COLO829 (cell line): ENCODE data around the gene PFKP.

Experiments
- DNase-seq: peaks from one replicate; pipeline ENCODE4 v3.0.0; 2012; ENCODE audit warnings: low spot score

Gene PFKP

DNA sequence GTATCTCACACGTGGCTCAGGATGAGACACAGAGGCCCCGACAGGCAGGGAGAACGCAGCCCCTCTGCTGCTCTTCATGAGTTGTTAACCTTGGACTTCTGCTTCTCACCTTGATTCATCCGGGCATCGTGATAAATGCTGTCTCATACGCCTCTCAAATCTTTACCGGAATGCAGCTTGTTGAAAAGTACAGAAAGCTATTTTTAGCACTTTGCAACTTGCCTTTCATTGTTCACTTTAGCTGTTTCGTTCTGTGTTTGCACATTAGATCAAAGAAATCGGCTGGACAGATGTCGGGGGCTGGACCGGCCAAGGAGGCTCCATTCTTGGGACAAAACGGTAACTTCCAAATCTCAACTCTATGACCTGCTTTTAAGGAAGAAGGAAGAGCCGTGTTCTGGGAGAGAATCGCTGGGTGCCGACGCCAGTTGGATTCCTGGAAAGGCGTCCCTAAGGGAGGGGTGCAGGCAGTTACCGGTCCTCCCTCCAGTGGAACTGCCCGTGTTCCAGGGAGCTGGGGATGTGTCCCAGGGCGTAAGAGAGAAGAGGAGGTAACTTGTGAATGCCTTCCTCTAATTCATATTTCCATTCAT lies 49.3 kb downstream of the PFKP start:
- no peak for DNase-seq

DNA sequence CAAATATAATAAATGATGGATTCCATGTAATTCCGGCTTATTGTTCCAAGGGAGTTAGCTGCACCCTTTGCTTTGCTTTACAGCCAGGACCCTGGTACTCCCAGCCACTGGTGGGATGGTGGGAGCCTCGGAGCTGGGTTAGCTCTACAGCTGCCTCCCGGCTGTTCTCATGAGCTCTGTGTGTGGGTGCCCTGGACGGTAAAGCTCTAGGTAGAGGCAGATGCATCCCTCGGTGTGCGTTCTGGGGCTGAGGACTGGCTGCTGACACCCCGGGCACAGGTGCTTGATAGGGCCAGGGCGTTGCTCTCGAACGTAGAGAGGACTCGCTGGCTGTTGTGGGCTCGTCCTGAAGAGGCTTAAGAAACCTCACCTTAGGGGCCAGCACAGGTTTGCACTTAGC lies 50.1 kb downstream of the PFKP start:
- DNase-seq, result no peak

- no peak for DNase-seq
These were observed 51.3 kb downstream of the PFKP start for GRCh38 chr10:3118641-3119091.

DNA sequence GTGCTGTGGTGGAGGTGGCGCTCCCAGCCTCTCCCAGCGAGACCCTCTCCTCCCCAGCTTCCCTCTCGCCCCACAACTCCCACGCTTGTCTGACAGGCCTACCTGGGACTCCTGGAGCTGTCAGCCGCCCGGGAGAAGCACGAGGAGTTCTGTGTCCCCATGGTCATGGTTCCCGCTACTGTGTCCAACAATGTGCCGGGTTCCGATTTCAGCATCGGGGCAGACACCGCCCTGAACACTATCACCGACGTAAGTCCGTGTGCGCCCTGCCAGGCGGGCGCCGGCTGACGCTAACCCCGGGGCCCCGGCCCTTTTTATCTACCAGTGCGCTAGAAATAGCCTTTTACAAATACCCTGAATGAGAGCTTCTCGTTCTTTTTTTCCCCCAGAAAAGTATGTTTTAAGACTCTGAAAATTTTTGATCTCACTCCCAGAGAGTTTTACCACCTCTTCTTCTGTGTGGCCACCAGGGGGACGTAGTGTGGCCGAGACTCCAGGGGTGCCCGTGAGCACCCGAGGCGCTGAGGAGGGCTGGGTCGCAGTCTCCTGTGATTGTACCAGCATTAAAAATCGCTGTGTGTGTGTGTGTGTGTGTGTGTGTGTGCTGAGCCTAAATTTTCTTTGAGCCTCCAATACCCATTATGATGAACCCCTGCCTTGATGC lies 52.6 kb downstream of the PFKP start:
- DNase-seq, result no peak

GRCh38 chr10:3122034-3122433 lies 54.7 kb downstream of the PFKP start:
- DNase-seq, result no peak

DNA sequence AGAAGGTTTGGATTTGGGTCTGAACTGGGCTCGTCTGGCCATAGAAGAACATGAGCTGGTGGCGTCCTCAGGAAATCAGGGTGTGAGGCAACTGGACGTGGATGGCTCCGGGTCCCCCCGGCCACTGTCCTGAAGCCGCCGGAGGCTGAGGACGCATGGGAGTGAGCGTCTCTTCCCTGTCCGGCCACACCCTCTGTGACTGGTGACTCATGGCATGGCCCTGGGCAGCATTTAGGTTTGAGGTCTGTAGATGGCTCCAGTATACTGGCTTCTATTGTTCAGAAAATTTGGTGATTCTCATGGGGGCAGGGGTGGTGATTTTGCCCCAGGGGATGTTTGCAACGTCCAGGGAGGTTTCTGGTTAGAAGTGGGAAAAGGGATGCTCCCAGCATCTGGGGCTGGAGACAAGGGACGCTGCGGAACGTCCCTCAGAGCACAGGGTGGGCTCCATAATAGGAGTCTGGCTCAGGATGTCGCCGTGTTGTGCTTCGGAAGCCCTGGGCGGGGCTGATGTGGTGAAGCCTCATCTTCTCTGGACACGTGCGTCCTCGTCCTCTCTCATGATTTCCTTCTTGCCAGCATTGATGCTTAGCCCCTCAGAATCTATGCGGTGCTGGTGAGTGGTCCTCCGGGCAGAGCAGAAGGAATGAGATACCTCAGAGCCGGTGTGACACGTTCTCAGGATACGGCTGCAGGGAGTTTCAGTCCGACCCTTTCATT lies 55.3 kb downstream of the PFKP start:
- DNase-seq, result no peak

GRCh38 chr10:3123571-3124411 lies 56.4 kb downstream of the PFKP start:
- DNase-seq, result no peak

GRCh38 chr10:3124412-3125175 lies 57.2 kb downstream of the PFKP start:
- DNase-seq, result no peak

DNA sequence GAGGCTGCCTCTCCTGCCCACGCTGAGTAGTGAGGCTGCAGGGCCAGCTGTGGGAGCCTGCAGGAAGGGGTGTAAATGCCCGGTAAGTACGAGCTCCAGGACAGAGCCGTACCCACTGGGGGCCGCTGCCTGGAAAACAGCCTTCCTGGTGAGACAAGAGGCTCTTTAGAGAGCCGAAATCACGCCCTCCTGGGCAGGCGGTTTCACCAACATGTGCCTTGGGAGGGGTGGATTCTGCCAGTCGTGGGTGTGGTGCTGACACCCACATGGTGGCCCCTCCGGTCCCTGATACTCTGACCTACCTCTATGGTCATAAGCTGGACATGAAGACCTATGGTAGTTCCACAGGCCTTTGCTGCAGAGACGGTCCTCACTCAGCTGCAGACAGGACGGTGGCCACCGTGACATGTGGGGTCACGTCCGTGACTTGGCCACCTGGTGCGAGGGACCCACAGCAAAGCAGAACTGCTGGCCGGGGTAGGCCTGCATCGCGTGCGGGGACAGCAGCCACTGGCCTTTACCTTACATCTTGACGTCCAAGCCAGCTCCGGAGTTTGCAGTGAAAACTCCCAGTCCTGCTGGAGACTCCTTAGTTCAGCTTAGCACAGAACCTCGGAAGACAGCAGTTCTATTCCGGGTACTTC lies 58.3 kb downstream of the PFKP start:
- no peak for DNase-seq

DNA sequence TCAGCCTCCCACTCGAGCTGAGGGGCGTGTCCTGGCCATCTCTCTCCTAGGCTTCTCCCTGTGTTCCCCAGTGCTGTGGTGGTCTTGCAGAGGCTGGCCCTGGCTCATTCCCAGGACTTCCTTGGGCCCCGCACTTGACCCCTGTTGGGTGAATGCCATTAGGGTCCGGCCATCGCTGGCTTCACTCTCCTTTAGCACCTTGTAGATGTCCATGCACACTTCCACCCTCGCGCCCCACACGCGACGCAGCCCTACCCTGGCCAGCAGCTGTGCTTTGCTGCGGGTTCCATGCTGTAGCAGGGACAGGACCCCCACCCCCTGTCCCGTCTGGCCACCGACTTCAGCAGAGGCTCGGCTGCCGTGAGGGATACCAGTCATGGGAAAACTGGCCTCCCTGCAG lies 58.9 kb downstream of the PFKP start:
- DNase-seq, result no peak

DNA sequence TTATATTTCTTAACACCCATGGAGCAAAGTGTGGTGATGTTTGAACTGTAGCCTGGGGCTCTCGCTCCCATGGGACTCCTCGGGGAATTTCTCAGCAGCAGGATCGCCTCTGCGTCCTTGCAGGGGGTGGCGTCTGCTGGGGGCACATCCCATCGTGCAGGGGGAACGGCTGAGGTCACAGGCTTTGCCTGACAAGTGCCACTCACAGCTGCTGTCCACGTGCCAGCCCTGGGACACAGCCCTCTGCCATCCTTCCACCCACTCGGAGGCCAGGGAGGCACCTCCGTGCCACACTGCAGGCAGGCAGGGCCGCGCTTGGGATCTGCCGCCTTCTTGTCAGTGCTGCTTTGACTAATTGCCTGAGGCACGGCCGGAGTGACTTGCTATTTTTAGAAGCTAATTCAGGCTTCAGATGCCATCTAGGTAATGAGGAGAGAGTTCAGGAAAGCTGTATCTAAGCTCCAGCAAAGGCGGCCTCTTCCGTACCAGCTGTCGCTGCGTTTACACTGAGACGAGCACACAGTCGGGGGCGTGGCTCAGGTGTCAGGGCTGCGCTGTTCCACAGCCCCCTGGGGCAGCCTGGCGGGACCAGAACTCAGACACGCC lies 59.5 kb downstream of the PFKP start:
- DNase-seq, result no peak

DNA sequence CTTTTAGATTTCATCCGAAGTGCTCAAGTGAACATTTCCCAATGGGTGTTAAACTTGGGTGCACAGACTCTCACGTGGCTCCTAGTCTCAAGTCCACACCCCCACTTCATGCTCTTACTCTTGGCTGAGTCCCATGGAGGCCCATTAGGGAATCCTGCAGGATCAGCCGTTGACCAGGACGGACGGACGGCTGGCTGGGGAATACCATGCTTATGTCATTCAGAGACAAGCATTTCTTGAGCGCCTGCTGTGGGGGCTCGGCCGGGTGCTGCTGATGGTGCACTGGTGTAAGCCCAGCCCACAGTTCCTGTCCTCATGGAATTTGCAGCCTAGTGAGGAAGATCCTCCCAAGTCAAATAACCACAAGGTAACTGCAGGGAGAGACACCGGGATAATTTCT lies 60.6 kb downstream of the PFKP start:
- DNase-seq, result no peak

DNA sequence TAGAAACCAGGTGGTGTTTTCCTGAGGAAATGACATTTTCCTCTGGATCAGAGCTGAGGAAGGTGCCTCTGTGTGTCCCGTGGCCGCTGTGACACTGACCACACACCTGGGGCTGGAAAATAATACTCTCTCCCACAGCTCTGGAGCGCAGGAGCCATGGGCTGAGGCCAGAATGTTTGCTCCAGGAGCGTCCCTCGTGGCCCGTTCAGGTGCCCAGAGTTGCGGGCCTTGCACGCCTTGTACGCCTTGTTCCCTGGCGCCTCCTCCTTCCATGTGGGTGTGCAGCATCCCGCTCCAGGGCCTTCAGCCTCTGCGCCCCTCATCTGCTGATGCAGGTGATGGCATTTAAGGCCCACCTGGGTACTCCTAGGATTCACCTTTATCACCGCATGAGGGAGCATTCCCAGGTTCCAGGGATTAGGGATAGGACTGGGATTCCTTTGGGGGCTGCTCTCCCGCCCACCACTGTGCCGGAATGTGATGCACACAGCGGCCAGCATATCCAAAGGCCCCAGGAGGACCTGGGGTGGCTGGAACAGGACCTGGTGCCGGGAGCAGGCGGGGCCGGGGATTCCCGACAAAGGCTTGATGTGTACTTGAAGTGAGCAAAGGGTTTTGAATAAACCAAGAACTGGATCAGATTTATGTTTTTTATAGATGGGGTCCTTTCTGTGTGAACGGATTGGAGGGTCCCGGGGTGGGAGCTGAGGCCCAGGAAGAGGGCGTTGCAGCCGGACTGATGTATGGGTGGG lies 61.2 kb downstream of the PFKP start:
- no peak for DNase-seq

- no peak for DNase-seq
These were observed 62.4 kb downstream of the PFKP start for GRCh38 chr10:3129581-3130340.

GRCh38 chr10:3131098-3131497 lies 63.8 kb downstream of the PFKP start:
- DNase-seq, result no peak

DNA sequence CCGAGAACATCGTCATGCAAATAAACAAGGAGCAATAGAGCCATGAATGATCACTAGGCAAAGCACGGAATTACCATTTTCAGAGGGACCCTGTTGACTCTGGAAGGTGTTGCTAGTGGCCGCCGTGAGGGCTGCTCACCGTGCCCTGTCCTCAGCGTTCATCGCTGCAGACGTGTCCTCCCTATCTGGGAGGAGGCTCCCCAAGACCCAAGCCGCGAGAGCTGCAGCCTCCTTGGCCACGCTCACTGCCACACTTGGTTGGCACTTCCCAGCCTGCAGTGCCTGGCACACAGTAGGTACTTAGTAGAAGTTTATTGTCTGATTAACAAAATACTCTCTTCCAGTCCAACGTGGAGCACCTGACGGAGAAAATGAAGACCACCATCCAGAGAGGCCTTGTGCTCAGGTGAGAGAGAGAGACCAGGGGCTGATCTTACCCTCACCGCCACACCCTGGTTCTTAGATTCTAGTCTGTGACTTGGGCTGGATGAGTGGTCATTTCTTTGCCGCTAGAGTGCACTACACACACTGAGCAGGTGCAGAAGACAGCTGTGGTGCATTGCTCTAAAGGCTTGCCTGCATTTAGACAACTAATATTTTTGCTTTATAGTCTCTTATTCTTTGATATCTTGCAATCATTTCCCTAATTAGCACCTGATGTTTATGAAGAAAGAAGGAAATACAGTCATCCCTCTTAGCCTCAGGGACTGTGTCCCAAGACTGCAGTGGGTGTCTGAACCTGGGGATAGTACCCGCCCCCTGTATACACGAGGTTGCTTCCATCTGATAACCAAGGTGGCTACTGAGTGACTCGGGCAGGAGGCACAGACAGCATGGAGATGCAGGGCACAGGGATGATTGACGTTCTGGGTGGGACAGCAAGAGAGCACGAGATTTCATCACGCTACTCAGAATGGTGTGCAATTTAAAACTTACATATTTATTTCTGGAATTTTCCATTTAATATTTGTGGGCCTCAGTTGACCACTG lies 65.0 kb downstream of the PFKP start:
- no peak for DNase-seq

GRCh38 chr10:3133948-3134347 lies 66.6 kb downstream of the PFKP start:
- DNase-seq, result no peak

DNA sequence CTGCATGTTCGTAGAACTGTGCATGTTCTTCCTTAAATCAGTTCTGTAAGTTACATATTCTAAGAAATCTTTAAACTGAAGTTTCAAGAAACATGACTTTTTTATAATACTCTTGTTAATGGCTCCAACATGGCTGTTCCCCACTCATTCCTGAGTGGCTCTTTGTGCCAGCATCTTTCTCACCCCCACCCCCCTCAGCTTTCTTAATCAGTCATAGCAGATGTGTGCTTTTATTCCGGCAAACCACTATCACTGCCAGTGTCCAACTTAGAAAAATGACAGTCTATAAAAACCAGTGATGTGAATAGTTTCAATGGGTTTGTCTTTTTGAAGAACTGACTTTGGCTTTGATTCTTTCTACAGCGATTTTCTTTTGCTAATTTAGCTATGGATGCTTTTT lies 67.7 kb downstream of the PFKP start:
- DNase-seq, result no peak
